GM12874 (cell line): Measurements from ENCODE around the gene ZMIZ1.

Experiments used
- CTCF ChIP-seq: IDR thresholded peaks from 2 replicates; pipeline ENCODE4 v1.5.1; 2011; ENCODE audit warnings: low read depth, mild to moderate bottlenecking, control low read depth, low read length, moderate library complexity; ENCODE audit not compliant: insufficient read depth

The ZMIZ1 gene

GRCh38 chr10:79184657-79185056 is 115.9 kb downstream of the ZMIZ1 start:
- no peak for TF ChIP-seq CTCF

DNA sequence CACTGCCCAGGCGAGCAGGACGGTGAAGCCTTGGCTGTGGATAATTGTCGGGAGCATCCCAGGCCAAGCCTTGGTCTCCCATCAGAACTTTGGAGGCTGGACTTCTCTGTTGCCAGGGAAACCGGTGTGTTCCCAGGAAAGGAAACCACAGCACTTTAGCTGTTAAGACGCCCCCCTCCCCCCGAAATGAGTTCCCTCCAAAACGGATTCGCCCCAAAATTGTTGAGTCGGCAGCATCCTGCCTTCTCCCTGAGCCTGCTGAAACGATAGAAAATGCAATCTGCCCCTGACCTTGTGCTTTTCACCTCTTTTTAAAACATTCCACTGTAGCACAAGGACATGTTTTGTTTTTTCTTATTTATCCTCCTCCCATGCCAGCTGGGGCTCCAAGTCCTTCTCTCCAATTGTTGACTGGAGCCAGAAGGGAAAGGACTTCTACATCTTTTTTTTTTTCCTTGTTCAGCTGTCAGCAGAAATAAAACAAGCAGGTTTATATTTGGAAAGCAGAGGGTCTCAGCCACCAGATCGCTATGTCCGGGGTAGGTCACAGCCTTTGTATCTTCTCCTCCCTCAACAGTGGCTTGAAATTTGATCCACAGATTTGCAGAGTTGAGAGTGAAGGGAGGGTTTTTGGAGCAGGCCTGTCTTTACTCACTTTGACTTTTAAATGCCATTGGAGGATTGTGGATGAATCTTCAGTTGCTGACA is 116.5 kb downstream of the ZMIZ1 start:
- TF ChIP-seq CTCF: no peak

- TF ChIP-seq CTCF: no peak
Measured at GRCh38 chr10:79185796-79186374, 117.1 kb downstream of the ZMIZ1 start.

DNA sequence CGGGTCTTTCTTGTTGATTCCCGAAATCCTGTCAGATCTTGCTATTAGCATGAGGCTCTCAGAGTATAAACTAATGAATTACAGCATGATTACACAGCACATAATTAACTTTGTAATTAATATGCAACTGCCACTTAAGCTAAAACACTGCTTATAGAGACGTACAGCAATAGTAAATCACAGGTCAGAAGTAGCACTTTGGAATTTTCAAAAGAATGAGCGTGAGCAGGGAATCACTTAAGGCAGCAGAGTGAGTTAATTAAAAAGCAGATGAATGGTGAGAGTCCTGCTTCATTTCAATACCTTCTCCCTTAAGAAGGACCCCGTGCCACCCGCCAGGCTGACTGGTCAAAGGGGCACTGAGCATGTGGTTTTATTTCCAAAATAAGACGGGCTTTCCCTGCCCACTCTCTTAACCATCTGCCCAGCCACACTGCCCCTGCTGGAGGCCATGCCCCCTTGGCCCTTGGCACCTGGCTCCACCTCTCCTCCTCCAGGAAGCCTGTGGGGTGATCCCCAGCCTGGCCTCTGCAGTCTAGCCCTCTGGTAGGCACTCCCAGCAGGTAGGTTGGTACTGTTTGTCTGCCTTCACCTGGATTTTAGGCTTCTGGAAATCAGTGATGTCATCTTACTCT is 117.8 kb downstream of the ZMIZ1 start:
- no peak for TF ChIP-seq CTCF

GRCh38 chr10:79187121-79187940 is 118.6 kb downstream of the ZMIZ1 start:
- no peak for TF ChIP-seq CTCF

- TF ChIP-seq CTCF: no peak
Measured at GRCh38 chr10:79188154-79188965, 119.6 kb downstream of the ZMIZ1 start.
